ENCODE measurements around the gene ERGIC1.
"Not testable (repeated sequence)": the region's sequence is repeated elsewhere in the genome, so short reads cannot be mapped to it uniquely, and the experiment has no call there.

ERGIC1 gene

GRCh38 chr5:172894767-172895388 lies 60.8 kb downstream of the ERGIC1 start:
- peak overlapping the region; percentile 13 for H3K27ac ChIP-seq
- DNase-seq (ENCODE audit: low read depth, low spot score): no peak

GRCh38 chr5:172895549-172895948 lies 61.5 kb downstream of the ERGIC1 start:
- H3K27ac ChIP-seq: peak overlapping the region; percentile 13
- DNase-seq (ENCODE audit: low read depth, low spot score): no peak

GRCh38 chr5:172896465-172896864 lies 62.4 kb downstream of the ERGIC1 start:
- no peak for DNase-seq (ENCODE audit: low read depth, low spot score)
- H3K27ac ChIP-seq: no peak overlapping the region

- DNase-seq (ENCODE audit: low read depth, low spot score): not testable (repeated sequence)
- peak overlapping the region; percentile 100 for H3K27ac ChIP-seq
Measured at GRCh38 chr5:172897067-172897466, 63.0 kb downstream of the ERGIC1 start.

- H3K27ac ChIP-seq: peak overlapping the region; percentile 100
- DNase-seq (ENCODE audit: low read depth, low spot score): no peak
Measured at GRCh38 chr5:172897481-172898217, 63.6 kb downstream of the ERGIC1 start.

- DNase-seq (ENCODE audit: low read depth, low spot score): no peak
- H3K27ac ChIP-seq: peak overlapping the region; percentile 100
Measured at GRCh38 chr5:172898218-172898842, 64.3 kb downstream of the ERGIC1 start.

- no peak for DNase-seq (ENCODE audit: low read depth, low spot score)
- peak overlapping the region; percentile 100 for H3K27ac ChIP-seq
Measured at GRCh38 chr5:172898843-172899369, 64.9 kb downstream of the ERGIC1 start.

GRCh38 chr5:172899436-172899835 lies 65.4 kb downstream of the ERGIC1 start:
- H3K27ac ChIP-seq: peak overlapping the region; percentile 100
- no peak for DNase-seq (ENCODE audit: low read depth, low spot score)

- peak overlapping the region; percentile 100 for H3K27ac ChIP-seq
- DNase-seq (ENCODE audit: low read depth, low spot score): no peak
Measured at GRCh38 chr5:172901012-172901780, 67.1 kb downstream of the ERGIC1 start.

GRCh38 chr5:172901788-172902496 lies 67.9 kb downstream of the ERGIC1 start:
- DNase-seq (ENCODE audit: low read depth, low spot score): no peak
- H3K27ac ChIP-seq: peak overlapping the region; percentile 100

- no peak for DNase-seq (ENCODE audit: low read depth, low spot score)
Measured at GRCh38 chr5:172902497-172903472, 68.7 kb downstream of the ERGIC1 start.

GRCh38 chr5:172903790-172904189 lies 69.7 kb downstream of the ERGIC1 start:
- H3K27ac ChIP-seq: peak overlapping the region; percentile 100
- peak; percentile 94 for DNase-seq (ENCODE audit: low read depth, low spot score)

More at GRCh38 chr5:172902497-172903472, 68.7 kb downstream of the ERGIC1 start:
- H3K27ac ChIP-seq: peak overlapping the region; percentile 100

GRCh38 chr5:172904312-172904642 lies 70.2 kb downstream of the ERGIC1 start:
- H3K27ac ChIP-seq: peak overlapping the region; percentile 100
- DNase-seq (ENCODE audit: low read depth, low spot score): no peak

GRCh38 chr5:172904643-172905345 lies 70.7 kb downstream of the ERGIC1 start:
- peak overlapping the region; percentile 100 for H3K27ac ChIP-seq
- peak; percentile 99 for DNase-seq (ENCODE audit: low read depth, low spot score)

GRCh38 chr5:172905346-172906140 lies 71.5 kb downstream of the ERGIC1 start:
- peak overlapping the region; percentile 100 for H3K27ac ChIP-seq
- no peak for DNase-seq (ENCODE audit: low read depth, low spot score)

- no peak for DNase-seq (ENCODE audit: low read depth, low spot score)
- H3K27ac ChIP-seq: peak overlapping the region; percentile 100
Measured at GRCh38 chr5:172906436-172906835, 72.4 kb downstream of the ERGIC1 start.

GRCh38 chr5:172906888-172907287 lies 72.8 kb downstream of the ERGIC1 start:
- no peak for DNase-seq (ENCODE audit: low read depth, low spot score)
- no peak overlapping the region for H3K27ac ChIP-seq

Data from epithelial cell of prostate (primary cell).